Muscle of back (tissue), 11 donors: Measurements from ENCODE around the gene LRPAP1. TPM values are rescaled to one million over a fixed set of nuclear protein-coding genes. Genes with fewer than 3 reads are reported as not detected.

Experiments
- DNase-seq, 3 donors: peaks; one replicate each; pipeline versions ENCODE4 v3.0.0 to v3.0.0-alpha.2; 2013
- polyA plus RNA-seq, 10 donors: library from polyadenylated mRNA; unstranded; fragments of 120-200 nt; gene quantifications; one replicate each; pipeline ENCODE4 v1.2.1, GENCODE V29; 2013; ENCODE audit not compliant: insufficient read length in 10 of 10

LRPAP1 gene
- polyA plus RNA-seq, 10 donors = 60.3 to 115 (median 74.1) TPM

GRCh38 chr4:3475713-3476260, 56.4 kb downstream of the LRPAP1 start:
- no peak for DNase-seq

- no peak for DNase-seq
These were observed 57.0 kb downstream of the LRPAP1 start for GRCh38 chr4:3475041-3475712.

GRCh38 chr4:3473996-3474765, 58.0 kb downstream of the LRPAP1 start:
- DNase-seq = no peak

GRCh38 chr4:3473181-3473950, 58.9 kb downstream of the LRPAP1 start:
- DNase-seq = no peak

GRCh38 chr4:3472411-3473141, 59.6 kb downstream of the LRPAP1 start:
- no peak for DNase-seq

GRCh38 chr4:3471886-3472285, 60.3 kb downstream of the LRPAP1 start:
- DNase-seq = no peak

- no peak for DNase-seq
These were observed 61.0 kb downstream of the LRPAP1 start for GRCh38 chr4:3471098-3471760.

- no peak for DNase-seq
These were observed 61.8 kb downstream of the LRPAP1 start for GRCh38 chr4:3470244-3471097.

- DNase-seq = no peak
These were observed 62.6 kb downstream of the LRPAP1 start for GRCh38 chr4:3469386-3470243.

- no peak for DNase-seq
These were observed 63.4 kb downstream of the LRPAP1 start for GRCh38 chr4:3468804-3469203.

- no peak for DNase-seq
These were observed 64.1 kb downstream of the LRPAP1 start for GRCh38 chr4:3468154-3468553.

- no peak for DNase-seq
These were observed 64.6 kb downstream of the LRPAP1 start for GRCh38 chr4:3467601-3468031.

- no peak for DNase-seq
These were observed 65.3 kb downstream of the LRPAP1 start for GRCh38 chr4:3466691-3467600.

- DNase-seq = peak in 1 of 3 donors; percentile 33
These were observed 66.2 kb downstream of the LRPAP1 start for GRCh38 chr4:3465698-3466671.

GRCh38 chr4:3464911-3465697, 67.1 kb downstream of the LRPAP1 start:
- DNase-seq = no peak
